GM12801 (cell line): ENCODE data around the gene HOXB1.

ENCODE experiments used
- TF ChIP-seq, protein P1 (sequence below): IDR thresholded peaks from one replicate; pipeline ENCODE4 v1.5.1; 2011; ENCODE audit warnings: control low read depth; ENCODE audit not compliant: insufficient read length; ENCODE audit errors: extremely low read depth

HOXB1 gene

DNA sequence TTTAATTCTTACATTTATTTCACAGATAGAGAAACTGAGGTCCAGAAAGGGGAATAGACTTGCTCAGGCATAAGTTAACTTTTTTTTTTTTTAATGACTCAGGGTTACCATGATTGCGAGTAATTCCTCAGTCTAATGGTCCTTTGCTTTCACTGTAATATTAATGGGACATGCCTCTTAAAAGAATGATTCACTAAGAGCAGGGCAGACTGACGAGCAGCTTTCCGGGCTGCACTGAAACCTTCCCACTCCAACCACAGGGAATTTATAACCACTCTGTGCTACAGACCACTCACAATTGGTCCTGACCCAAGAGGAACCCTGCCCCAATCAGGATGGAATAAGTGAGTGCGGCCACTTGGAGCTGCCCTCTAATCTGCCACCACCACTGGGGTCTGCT lies 8.4 kb upstream of the HOXB1 start:
- TF ChIP-seq, protein P1, sequence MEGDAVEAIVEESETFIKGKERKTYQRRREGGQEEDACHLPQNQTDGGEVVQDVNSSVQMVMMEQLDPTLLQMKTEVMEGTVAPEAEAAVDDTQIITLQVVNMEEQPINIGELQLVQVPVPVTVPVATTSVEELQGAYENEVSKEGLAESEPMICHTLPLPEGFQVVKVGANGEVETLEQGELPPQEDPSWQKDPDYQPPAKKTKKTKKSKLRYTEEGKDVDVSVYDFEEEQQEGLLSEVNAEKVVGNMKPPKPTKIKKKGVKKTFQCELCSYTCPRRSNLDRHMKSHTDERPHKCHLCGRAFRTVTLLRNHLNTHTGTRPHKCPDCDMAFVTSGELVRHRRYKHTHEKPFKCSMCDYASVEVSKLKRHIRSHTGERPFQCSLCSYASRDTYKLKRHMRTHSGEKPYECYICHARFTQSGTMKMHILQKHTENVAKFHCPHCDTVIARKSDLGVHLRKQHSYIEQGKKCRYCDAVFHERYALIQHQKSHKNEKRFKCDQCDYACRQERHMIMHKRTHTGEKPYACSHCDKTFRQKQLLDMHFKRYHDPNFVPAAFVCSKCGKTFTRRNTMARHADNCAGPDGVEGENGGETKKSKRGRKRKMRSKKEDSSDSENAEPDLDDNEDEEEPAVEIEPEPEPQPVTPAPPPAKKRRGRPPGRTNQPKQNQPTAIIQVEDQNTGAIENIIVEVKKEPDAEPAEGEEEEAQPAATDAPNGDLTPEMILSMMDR = no peak

DNA sequence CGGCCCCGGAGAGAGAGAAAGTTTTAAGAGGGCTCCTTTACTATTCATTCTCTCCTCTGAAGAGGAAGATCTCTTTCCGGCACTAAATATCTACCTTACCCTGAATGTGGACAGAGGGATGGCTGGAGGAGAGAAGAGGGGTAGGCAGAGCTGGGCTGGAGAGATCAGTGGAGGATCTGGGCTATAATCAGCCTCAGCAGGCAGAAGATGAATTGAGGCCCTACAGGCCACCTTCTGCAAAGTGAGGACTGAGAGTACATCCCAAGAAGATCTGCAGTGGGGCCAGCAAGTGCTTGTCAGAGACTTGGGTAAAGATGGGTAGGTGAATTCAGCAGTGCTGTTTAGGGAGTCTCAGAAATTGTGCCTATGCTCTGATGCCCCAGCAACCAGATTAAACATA lies 6.5 kb upstream of the HOXB1 start:
- TF ChIP-seq, protein P1 = no peak

DNA sequence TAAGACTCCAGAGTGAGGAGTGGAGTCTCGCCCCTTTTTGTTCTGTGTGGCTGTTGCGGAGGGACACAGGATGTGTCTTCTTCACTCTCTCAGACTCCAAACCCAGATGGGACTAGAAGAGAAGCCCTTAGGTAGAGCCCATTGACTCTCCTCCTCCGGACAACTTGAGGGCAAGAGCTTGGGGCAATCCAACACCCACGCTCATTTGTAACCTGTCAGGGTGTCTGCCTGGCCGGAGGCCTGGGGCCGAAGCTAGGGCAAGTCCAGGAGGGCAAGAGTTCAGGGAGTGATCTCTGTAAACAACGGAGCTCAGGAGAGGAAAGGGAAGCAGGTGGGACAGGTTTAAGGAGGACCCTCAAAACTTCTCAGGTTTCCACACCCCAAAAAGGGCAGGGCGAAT lies 1.4 kb upstream of the HOXB1 start:
- TF ChIP-seq, protein P1 = no peak

DNA sequence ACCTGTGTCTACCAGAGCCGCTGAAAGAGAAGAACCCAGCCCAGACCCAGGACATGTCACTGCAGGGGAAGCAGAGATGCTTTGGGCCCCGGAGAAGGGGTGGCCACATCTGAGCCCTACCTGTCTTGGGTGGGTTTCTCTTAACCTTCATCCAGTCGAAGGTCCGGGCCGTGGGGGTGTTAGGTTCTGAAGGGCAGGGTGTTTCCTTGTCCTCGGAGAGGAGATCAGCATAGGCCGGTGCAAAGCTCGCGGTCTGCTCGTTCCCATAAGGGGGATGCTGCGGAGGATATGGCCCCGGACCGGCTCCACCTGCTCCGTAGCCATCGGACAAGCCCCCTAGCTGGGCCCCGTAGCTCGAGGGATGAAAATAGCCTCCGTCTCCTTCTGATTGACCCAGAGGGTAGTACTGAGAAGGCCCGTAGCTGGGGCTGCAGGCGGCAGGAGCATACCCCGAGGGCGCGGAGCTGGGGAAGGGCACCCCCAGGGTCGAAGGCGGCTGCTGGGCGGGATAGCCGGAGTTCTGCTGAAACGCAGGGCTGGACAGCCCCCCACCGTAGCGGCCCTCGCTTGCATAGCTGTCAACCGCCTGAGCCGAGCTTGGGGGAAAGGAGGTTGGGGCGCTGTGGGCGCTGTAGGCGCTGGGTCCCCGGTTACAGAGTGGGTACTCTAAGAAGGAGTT lies 464 bp downstream of the HOXB1 start:
- TF ChIP-seq, protein P1 = no peak

DNA sequence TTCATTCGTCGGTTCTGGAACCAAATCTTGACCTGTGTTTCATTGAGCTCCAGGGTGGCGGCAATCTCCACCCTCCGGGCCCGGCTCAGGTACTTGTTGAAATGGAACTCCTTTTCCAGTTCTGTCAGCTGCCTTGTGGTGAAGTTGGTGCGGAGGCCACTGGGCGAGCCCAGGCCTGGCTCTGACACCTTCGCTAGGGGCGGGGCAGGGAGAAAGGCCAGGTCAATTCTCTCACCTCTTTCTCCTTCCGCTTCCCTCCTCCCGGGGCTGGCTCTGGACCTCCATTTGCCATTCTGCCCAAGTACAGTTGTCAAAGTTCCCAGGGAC lies 1.2 kb downstream of the HOXB1 start:
- TF ChIP-seq, protein P1 = no peak

DNA sequence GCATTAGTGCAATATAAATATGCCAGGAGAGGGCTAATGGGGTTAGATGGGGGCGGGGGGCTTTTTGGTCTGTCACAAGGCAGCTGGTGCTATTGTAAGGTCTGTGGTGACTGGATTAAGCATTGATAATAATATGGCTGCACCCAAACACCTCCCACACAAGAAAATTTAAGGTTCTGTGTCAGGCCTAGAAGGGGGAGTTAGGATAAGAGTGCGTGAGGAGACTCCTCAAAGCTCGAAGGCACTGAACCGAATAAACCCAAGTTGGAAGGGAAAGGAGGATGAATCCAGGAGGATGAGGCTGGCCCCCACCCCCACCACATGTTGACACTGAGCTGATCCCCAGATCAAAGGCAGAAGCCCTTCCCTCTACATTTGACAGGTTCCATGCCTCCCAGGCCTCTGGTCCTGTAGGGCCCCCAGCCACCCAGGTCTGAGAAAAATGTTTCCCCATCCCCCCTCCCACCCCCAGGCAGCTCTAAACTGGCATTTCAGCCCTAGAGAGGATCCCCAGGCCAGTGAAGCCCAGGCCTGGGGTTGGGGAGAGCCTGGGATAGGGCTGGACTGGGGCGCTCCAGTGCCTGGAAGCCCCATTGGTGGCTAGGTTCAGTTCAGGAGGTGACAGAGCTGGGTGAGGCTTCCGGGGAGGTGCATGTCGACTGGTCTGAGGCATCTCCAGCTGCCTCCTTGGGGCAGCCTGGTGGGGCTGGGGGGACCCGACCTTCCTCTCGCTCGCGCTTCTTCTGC lies 1.7 kb downstream of the HOXB1 start:
- TF ChIP-seq, protein P1 = no peak

DNA sequence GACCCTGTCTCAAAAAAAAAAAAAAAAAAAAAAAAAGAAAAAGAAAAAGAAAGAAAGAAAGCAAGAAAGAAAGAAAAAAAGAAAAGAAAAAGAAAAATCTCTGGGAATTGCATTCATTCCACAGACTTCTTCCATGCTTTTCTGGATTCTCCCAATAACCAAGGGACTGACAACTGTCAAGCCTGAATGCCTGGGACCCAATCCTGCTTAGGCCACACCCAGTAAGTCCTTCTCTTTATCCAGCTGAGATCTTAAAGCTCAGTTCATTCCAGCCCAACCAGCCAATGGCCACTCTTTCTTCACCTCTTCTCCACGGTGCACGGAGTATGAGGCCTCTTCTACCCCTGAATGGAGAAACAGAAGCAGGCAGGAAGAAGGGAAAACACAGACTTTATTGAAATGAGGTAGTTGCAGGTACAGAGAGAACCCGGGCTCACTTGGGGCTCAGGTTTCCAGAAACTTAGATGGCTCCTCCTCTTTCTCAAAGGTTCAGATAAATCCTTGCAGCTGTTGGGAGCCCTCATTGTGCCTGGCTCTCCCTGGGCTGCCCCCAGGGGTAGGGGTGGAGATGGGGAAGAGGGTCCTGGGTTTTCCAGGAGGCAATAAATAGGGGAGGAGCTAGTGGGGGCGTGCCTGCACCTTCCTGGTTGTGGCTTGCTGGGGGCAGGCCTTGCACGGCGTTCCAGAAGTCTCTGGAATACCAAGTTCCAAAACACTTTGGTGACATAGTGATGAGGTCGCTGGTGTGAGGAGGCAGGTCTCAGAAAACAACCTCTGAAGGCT lies 2.5 kb downstream of the HOXB1 start:
- TF ChIP-seq, protein P1 = no peak
